SK-N-SH treated with all-trans-retinoic acid at 6 μM for 48 hours (cell line): ENCODE results near the gene ATG2B.

ENCODE experiments used
- CREB5 ChIP-seq: fragments of 250-450 bp; sonication (Bioruptor Pico); IDR thresholded peaks from 2 replicates; pipeline ENCODE4 v1.5.1; 2020; ENCODE audit warnings: low read depth, mild to moderate bottlenecking, moderate library complexity
- GLIS3 ChIP-seq: fragments of 250-450 bp; sonication (Bioruptor Pico); IDR thresholded peaks from 2 replicates; pipeline ENCODE4 v1.5.0; 2020; ENCODE audit warnings: mild to moderate bottlenecking, moderate library complexity
- SNAI2 ChIP-seq: fragments of 250-450 bp; sonication (Bioruptor Pico); IDR thresholded peaks from 2 replicates; pipeline ENCODE4 v1.5.0; 2020; ENCODE audit warnings: mild to moderate bottlenecking, moderate library complexity
- ZNF565 ChIP-seq: fragments of 450-650 bp; formaldehyde crosslinking; conservative IDR thresholded peaks from 2 replicates; pipeline ENCODE4 v1.5.0; 2020; ENCODE audit warnings: low read depth, mild to moderate bottlenecking, moderate library complexity

- TF ChIP-seq SNAI2 (no peak), ZNF565 (CRISPR knock-in tag) (no peak), CREB5 (CRISPR knock-in tag) (no peak), GLIS3 (CRISPR knock-in tag) (no peak)
Observed at GRCh38 chr14:96351986-96352385, 11.2 kb downstream of the ATG2B start.
